Smooth muscle cell (in vitro differentiated cells): ENCODE results near the gene ARAP3. TPM values are rescaled to one million over a fixed set of nuclear protein-coding genes. Genes with fewer than 3 reads are reported as not detected.

Experiments used
- DNase-seq: peaks from one replicate; lab custom pipeline; 2025; ENCODE audit not compliant: unreplicated experiment; lab: John Stamatoyannopoulos, UW
- H2AFZ ChIP-seq: fragments of 200-600 bp; sonication (generic); 2 replicates; pipeline ENCODE4 v1.6.0; 2016; ENCODE audit warnings: antibody characterized with exemption, low read depth, mild to moderate bottlenecking
- H3F3A ChIP-seq: fragments of 200-600 bp; sonication (generic); 2 replicates; pipeline ENCODE4 v1.6.0; 2017; ENCODE audit warnings: antibody characterized with exemption, low read depth
- H3K27ac ChIP-seq: fragments of 200-600 bp; sonication (generic); 2 replicates; pipeline ENCODE4 v1.5.1; 2016; ENCODE audit warnings: low read depth, mild to moderate bottlenecking
- H3K27me3 ChIP-seq: fragments of 200-600 bp; sonication (generic); 2 replicates; pipeline ENCODE4 v1.6.1; 2016; ENCODE audit warnings: low read depth, mild to moderate bottlenecking
- H3K36me3 ChIP-seq: fragments of 200-600 bp; sonication (generic); 2 replicates; pipeline ENCODE4 v1.5.1; 2016; ENCODE audit warnings: low read depth
- H3K4me1 ChIP-seq: fragments of 200-600 bp; sonication (generic); 2 replicates; pipeline ENCODE4 v1.5.1; 2016; ENCODE audit warnings: low read depth
- H3K4me2 ChIP-seq: fragments of 200-600 bp; sonication (generic); 2 replicates; pipeline ENCODE4 v1.6.0; 2016; ENCODE audit warnings: mild to moderate bottlenecking
- H3K4me3 ChIP-seq: fragments of 200-600 bp; sonication (generic); 2 replicates; pipeline ENCODE4 v1.5.1; 2016; ENCODE audit warnings: mild to moderate bottlenecking
- H3K79me2 ChIP-seq: fragments of 200-600 bp; sonication (generic); 2 replicates; pipeline ENCODE4 v1.6.0; 2016; ENCODE audit warnings: low read depth, mild to moderate bottlenecking
- H3K9ac ChIP-seq: fragments of 200-600 bp; sonication (generic); 2 replicates; pipeline ENCODE4 v1.6.0; 2016; ENCODE audit warnings: low read depth
- H3K9me3 ChIP-seq: fragments of 200-600 bp; sonication (generic); replicated peaks from 2 replicates; pipeline ENCODE4 v1.5.1; 2016; ENCODE audit warnings: low read depth
- H4K20me1 ChIP-seq: fragments of 200-600 bp; sonication (generic); 2 replicates; pipeline ENCODE4 v1.6.0; 2016; ENCODE audit warnings: low read depth
- WGBS: methylation state at CpG from one replicate; pipeline ENCODE4 v1.1.7; 2016; ENCODE audit warnings: low lambda C conversion rate; 5-methylcytosine and 5-hydroxymethylcytosine counted together
- polyA plus RNA-seq: library from polyadenylated mRNA; unstranded; fragments of >200 nt; fragmentation: Nextera tagmentation; extraction: Ambion mirVana; gene quantifications from 2 replicates; pipeline ENCODE4 v1.2.1, GENCODE V29; 2016
- total RNA-seq: library from RNA; depleted of rRNA; stranded (reverse); fragments of >200 nt; gene quantifications from 2 replicates; pipeline ENCODE4 v1.2.3, GENCODE V29; 2014
- TF ChIP-seq, protein P1 (sequence below): fragments of 200-600 bp; sonication (generic); IDR thresholded peaks from 2 replicates; pipeline ENCODE4 v1.5.1; 2017; ENCODE audit warnings: borderline replicate concordance, mild to moderate bottlenecking, antibody characterized with exemption; ENCODE audit not compliant: insufficient read depth, poor library complexity, severe bottlenecking

ARAP3 gene
- total and polyA plus RNA-seq, 2 experiments from 2014 or later, result 9.4 to 11.1 TPM

DNA sequence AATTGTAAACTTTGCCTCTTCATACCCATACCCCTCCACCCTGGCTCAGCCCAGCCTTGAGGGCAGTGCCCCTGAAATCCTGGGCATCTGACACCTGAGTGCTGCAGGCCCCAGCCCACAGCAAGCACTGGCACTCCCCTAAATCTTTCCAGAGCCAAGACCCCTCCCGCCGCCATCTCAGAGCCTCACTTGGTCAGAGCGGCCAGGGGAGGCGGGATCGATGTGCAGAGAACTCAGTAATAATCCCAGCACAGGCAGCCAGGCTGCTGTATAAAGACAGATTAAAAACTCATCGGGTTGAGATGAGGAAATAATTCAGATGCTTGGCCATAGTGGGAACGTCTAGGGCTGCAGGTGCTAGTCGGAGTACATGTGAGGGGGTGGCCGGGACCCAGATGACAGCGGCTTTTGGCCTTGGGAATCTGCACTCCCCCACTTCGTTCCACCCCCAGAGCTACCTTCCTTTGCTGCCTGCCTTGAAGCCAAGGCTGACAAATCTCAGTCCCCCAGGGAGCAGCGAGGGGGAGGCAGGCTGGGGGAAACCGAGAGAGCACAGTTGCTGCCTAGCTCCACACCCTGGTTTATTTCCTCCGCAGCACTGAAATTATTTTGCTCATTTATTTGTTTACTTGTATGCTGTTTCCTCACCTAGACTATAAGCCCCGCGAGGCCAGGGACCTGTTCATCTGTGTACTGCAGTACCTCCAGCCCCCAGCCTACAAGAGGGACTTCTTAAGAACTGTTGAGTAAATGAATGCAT, 19.5 kb upstream of the ARAP3 start:
- Histone ChIP-seq H3K79me2 (no peaks in the 10 kb centered on the region), H3K27me3 (peaks cover 79% of the 10 kb centered on the region), H3K9me3 (no peaks in the 10 kb centered on the region), H3K4me1 (peaks cover 5% of the 10 kb centered on the region), H3K27ac (no peak overlapping the region), H3K36me3 (no peaks in the 10 kb centered on the region), H3K9ac (no peak overlapping the region), H3K4me3 (peak overlapping the region; percentile 61), H4K20me1 (no peaks in the 10 kb centered on the region), H2AFZ (peak overlapping the region; percentile 74), H3K4me2 (peak overlapping the region; percentile 97), H3F3A (no peaks in the 10 kb centered on the region)
- TF ChIP-seq, protein P1, sequence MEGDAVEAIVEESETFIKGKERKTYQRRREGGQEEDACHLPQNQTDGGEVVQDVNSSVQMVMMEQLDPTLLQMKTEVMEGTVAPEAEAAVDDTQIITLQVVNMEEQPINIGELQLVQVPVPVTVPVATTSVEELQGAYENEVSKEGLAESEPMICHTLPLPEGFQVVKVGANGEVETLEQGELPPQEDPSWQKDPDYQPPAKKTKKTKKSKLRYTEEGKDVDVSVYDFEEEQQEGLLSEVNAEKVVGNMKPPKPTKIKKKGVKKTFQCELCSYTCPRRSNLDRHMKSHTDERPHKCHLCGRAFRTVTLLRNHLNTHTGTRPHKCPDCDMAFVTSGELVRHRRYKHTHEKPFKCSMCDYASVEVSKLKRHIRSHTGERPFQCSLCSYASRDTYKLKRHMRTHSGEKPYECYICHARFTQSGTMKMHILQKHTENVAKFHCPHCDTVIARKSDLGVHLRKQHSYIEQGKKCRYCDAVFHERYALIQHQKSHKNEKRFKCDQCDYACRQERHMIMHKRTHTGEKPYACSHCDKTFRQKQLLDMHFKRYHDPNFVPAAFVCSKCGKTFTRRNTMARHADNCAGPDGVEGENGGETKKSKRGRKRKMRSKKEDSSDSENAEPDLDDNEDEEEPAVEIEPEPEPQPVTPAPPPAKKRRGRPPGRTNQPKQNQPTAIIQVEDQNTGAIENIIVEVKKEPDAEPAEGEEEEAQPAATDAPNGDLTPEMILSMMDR, result no peak
- DNase-seq, result no peak
- WGBS, result 67% methylated on average over 16 of the region's 16 CpGs

DNA sequence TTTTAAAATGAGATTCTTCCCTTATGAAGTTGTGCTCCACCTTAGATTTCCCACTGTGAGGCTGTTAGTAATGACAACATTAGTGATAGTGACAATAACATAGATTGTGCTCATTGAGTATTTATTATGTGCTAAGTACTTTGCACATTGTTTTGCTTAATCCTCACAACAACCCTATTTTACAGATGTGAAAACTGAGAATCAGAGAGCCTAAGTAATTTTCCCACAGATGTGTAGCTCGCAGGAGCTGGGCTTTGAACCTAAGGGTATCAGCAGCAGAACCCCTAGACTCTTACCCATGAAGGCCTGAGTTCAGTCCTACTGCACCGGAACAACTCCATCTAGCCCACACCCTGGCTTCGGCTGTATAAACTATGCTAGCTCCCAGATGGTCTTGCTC, 15.6 kb upstream of the ARAP3 start:
- Histone ChIP-seq H3K4me1 (peaks cover 7% of the 10 kb centered on the region), H3K79me2 (no peaks in the 10 kb centered on the region), H4K20me1 (no peaks in the 10 kb centered on the region), H3K27ac (no peak overlapping the region), H2AFZ (no peak overlapping the region), H3K9ac (no peak overlapping the region), H3F3A (no peaks in the 10 kb centered on the region), H3K27me3 (peaks cover 44% of the 10 kb centered on the region), H3K9me3 (no peaks in the 10 kb centered on the region), H3K4me3 (no peak overlapping the region), H3K4me2 (no peak overlapping the region), H3K36me3 (no peaks in the 10 kb centered on the region)
- DNase-seq, result no peak
- WGBS, result 89% methylated on average over 3 of the region's 3 CpGs
- TF ChIP-seq, protein P1, result no peak

DNA sequence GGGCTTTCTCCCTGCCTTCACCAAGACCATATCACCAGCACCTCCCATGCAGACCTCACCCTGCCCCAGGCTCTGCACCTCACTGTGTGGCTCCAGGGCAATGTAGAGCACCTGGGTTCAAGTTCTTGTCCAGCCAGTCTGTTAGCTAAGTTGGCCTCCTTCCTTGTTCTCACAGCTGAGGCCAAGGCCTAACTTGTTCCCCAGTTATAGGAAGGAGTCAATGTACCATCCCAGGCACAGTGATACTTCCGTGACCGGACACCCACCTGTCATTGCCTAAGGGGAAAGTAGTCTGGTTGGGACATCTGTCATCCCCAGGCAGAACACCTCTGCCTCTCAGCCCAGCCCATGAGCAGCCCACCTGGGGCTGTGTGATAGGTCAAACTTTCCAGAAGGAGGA, 14.4 kb upstream of the ARAP3 start:
- no peaks in the 10 kb centered on the region for H4K20me1 ChIP-seq
- WGBS, result 87% methylated on average over 2 of the region's 2 CpGs
- H3K4me1 ChIP-seq, result peaks cover 5% of the 10 kb centered on the region

More for the DNA sequence above, 14.4 kb upstream of the ARAP3 start:
- Histone ChIP-seq H2AFZ (no peak overlapping the region), H3K36me3 (no peaks in the 10 kb centered on the region), H3K4me3 (no peak overlapping the region), H3K27ac (no peak overlapping the region), H3F3A (no peaks in the 10 kb centered on the region), H3K9me3 (no peaks in the 10 kb centered on the region), H3K79me2 (no peaks in the 10 kb centered on the region), H3K27me3 (peaks cover 36% of the 10 kb centered on the region), H3K9ac (no peak overlapping the region), H3K4me2 (no peak overlapping the region)
- DNase-seq, result no peak
- TF ChIP-seq, protein P1, result no peak
